HuH-7 (cell line): ENCODE results near the gene MAP4K1.

Experiments used
- DNase-seq: peaks from one replicate; pipeline ENCODE4 v3.0.0; 2011; ENCODE audit warnings: low spot score

Gene MAP4K1

DNA sequence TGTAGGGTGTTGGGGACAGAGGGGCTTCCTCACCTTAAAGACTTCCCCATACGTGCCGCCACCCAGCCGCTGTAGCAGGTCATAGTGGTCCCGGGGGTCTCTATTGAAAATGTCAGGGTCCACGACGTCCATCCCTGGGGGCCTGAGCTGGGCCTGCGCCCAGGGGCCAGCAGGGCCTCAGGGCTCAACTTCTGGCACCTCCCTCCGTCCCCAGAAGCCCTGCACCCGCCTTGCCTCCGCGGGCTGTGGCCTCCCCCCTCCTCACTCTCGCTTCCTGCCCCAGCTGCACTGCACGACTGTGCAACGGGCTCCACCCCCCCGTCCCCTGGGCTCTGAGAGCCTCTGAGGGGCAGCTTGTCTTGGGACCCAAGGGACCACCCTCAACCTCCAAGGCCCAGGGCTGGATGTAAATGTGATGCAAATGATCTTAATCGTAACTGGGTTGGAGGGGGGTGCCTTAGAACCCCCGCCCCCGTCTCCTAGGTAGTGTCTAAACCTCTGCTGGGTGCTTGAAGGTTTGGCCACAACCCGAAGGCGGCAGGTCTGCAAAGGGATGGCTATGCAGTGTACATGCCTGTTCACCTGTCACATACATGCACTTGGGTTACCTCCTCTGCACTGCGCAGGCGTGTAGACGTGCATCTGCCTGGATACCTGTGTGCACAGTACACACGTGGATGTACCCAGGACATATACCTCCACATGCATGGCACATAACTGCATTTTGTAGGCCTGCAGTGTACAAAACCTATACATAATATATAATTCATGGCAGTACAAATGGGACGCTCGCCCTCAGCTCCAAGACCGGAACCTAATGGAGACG is at the start of gene MAP4K1:
TSS of gene MAP4K1 (minus strand) at position 190 of the 826 bp plus-strand sequence. CDS start at position 132, 58 bp downstream.
- DNase-seq, result no peak

DNA sequence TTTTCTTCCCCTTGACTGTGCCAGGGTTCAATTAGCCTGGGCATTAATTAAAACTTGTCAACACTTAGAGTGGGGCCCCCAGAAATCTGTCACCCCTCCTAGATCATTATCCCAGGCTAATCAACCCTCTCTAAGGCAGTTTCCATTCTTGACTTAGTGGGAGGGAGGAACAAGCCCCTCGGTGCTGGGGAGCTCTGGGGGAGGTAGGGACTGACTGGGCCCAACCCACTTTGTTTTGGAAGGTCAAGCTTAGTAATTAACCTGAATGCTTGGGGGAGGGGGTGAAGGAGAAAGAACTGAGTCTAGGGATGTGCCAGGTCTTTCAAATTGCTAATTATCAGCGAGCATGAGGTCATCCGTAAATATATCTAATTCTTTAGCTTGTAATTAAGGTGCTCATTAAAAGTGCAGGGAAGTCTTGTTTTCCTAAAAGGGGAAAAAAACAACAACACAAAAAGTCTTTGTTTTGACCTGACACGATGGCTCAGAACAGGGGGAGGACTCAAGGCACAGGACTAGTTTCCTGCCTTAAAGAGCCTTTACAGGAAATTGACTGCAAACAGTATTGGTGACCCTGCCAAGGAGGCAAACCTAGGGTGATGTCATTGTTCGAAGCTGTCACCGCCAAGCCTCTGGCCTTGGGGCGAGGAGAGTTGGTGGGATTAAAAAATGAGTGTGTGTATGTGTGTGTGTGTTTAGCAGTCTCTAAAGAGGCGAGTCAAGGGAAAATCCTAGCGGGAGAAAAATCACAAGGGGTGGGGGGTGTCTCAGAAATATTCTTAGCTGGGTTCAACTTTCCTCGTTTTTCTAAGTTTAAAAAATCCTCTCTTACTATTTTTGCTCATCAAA is 49.1 kb upstream of the MAP4K1 start:
- DNase-seq, result no peak

DNA sequence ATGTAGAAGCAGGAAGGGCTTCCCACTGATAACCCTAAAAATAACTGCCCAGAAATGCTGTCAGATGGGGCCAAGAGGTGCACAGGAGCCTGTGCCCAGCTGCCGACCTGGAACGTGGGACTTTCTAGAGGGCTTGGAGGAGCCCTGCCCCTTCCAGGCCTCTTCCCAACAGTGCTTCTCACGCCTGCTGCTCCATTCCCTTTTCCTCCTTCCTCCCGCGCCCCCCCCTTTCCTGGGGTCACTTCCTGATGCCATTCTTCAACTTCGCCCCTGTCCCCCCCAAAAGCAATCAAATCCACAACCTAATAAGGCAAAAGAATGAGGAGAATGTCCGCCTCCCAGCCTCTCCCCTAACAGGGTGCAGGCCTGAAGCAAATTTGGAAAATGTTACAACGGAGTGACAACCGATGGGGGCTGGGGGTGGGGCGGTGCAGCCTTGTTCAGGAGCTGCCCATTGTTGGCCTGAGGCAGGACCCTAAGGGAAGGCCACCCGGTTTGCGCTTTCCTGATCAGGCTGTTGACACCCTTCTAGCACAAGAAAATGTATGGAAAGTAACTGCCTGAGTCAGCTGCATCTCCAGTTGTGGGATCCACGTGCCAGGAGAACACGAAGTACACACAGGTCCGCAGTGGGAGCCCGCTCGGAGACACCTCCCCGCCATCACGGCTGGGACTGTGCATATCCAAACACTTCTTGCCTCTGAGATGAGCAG is 48.4 kb upstream of the MAP4K1 start:
- DNase-seq, result no peak

DNA sequence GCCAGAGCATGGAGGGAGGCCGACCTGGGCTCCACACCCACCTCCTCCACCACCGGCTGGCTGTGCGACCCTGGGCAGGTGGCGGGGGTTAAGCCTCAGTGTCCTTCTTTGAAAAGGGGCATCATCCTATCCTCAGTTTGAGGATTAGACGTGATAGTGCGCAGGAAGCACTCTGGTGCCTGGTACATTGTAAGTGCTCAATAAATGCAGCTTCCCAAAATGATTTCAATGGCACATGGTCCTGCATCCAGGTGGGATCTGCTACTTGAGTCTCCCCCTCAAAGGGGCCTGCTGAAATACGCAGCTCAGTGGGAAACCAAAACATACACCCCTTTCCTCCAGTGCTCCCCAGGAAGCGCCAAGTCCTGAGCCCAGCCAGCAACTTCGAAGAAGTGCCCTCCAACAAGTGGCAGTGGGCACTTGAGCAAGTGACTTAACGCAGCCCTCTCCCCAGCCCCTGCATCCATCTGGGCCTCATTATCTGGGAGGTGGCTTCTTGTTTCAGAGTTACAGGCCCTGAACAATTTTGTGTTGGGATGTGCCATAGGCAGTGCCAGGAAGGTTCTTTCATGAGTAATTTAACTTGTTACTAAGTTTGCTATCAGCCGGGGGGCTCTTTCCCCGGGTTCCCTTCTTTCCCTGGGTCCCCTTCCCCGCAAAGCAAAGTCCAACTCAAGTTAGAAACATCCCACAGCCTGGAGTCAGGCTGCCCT is 47.6 kb upstream of the MAP4K1 start:
- no peak for DNase-seq

DNA sequence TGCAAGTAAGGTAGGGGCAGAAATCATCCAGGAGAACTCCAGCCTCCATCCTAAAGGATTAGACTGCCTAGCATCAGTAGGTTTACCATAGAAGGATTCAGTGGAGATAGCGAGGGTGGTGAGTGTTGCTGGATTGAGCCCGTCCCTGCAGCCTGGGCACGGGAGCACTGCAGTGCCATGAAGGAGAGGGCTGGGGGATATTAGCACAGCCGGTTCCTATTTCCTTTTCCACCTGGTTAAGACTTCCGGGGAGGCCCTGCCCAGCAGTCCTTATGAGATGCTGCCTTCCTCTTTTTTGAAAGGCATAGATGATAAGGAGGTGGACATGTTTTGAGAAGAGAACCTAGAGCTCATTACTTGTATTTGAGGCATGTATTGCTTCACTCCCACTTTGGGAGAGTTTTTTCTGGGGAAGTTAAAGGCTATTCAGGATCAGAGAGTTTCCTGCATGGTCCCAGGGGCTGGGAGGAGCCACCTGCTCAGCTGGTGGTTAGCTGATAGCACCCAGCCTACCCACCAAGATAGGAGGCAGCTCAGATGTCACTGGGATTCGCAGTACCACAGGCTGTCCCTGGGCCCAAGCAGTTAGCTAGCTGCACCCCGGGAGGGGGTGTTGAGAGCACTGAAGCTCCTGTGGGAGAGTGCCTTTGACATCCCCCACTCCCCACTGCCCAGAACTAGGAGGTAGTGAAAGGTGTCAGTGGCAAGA is 46.9 kb upstream of the MAP4K1 start:
- DNase-seq, result no peak

DNA sequence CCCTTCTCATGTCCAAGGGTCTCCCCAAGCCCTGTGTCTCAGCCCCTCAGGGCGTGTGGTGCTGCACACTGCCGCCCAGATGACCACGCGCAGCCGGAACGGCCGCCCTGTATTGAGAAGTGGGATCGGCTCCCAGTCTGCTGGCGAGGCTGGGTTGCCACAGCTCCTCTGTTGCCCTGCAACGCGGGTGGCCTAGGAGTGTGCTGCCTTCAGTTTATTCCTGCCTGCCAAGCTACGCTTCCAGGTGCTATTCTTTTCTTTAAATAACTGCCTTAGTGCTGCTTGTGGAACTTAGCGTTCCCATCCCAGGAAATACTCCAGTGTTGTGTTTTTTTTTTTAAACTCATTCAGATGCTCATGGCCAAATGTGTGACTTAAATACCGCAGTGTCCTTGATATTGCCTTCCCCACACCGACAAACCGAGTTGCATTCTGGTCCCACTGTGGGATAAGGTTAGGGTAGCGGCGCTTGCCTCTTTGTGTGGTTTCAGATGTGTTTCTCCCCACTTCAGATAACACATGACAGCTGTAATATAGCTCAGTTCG is 46.3 kb upstream of the MAP4K1 start:
- DNase-seq, result no peak

DNA sequence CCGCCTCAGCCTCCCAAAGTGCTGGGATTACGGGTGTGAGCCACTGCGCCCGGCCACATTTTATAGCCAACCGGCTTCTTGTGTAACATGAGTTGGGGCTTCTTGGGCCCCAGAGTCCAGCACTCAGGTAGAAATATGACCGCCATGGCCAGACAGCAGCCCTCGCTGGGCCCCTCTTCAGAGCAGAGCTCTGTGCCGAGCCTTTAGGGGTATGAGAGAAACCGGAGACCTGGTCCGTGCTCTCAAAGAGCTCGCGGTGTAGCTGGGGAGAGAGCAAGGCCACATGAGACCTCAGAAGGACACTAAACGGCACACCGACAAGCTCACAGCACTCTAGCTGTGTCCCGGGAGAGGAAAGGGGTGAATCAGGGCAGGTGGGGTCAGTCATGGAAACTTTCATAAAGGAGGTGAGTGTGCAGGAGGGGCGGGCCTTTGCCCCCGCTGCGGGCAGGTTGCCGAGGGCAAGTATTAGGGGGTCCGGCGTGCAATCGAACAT is 45.5 kb upstream of the MAP4K1 start:
- DNase-seq, result no peak

DNA sequence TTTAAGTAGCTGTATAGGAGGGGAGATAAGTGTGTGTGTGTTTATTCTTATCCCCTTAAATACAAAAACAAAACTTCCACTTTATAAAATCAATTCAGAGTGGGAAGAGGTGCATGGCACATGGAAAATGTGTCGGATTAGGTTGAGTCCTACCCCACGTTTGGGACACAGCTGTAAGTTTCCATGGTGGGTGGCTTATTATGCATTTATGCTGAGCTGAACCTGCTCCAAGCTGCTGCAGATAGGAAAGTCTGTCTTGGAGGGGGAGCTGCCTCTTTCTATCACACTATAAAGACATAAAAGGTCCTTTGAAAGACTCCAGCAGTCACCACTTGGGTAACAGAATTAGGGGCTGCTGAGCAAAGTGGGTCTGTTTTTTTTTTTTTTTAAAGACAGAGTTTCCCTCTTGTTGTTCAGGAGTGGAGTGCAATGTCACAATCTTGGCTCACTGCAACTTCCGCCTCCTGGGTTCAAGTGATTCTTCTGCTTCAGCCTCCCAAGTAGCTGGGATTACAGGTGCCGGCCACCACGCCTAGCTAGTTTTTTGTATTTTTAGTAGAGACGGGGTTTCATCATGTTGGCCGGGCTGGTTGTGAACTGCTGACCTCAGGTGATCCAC is 44.9 kb upstream of the MAP4K1 start:
- no peak for DNase-seq

DNA sequence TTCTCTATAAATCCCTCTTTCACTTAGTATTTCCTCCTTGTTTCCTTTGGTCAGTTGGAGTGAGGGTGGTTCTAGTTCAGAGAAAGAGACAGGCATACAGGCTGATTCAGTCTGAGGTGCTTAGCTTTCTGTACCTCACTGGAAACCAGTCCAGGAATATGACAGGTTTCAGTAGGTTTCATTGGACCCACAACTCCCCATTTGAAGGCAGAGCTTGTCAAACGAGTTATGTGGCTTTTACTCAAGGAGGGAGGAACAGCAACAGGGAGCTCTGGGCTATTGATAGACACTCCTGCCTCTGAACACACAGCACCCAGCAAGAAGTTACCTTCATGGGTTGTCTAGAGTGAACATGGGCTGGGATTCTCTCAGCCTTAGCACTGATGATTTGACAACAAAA is 44.2 kb upstream of the MAP4K1 start:
- DNase-seq, result no peak

DNA sequence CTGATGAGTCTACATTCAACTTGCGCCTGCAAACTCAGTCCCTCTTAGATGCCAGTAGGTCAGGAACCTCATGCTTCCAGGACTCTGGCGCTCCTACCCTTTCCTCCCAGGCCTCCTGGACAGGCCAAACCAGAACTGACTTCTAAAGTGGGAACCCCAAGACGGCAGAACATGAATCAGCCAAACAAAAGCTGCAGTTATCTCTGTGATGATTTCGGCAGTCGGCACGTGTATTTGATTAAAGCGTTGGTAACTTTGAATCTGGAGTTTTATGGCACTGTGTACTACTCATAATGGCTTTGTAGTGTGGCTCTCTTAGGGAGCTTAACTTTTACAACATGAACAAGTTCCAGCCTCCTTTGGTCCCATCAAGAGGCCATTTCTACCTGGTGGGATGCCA is 43.4 kb upstream of the MAP4K1 start:
- DNase-seq, result no peak

DNA sequence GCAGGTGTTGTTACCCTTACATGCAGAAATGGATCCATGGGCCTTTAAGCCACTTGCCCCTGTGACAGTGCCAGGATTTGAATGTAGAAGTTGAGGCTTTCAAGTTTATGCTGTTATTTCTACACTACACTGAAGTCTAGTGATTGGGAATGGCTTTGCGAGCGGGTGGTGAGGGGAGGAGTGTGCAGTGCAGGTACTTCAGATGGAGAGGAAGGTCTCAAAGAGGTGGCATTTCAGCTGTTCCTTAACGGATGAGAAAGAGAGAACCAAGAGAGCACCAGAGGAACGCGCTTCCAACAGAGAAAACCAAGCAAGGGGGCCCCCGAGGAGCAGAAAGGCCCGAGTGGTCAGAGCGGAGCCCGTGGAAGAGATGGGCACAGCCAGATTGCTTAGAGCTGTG is 43.0 kb upstream of the MAP4K1 start:
- no peak for DNase-seq

DNA sequence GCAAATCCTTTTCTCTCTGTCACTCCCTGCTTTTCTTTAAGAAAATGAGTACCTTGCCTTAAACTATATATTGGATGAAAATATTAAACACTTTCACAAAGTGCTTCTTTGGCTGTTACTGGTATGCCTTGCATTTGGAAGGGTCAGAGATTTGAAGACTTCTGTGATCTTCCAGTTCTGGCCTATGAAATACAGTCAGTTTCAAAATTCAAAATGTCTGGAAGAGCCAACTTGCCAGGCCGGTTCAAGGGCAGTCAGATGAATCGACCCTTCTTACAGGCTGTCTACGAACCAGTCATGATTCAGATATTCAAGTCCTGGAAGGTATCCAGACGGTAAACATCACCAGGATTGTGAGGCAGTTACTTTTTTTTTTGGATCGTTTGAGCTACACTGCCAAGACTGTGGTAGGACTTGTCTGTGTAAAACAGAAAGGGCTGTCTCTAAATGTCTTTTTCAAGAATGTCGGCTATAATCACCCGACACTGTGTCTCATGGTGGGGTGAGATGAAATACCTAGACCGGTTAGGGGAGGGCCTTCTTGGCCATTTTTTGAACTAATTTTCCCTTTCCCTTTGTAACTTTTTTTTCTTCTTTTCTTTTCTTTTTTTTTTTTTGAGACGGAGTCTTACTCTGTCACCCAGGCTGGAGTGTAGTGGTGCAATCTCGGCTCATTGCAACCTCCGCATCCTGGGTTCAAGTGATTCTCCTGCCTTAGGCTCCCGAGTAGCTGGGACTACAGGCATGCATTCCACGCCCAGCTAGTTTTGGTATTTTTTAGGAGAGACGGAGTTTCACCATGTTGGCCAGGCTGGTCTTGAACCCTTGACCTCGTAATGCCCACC is 40.9 kb upstream of the MAP4K1 start:
- peak; percentile 66 for DNase-seq

DNA sequence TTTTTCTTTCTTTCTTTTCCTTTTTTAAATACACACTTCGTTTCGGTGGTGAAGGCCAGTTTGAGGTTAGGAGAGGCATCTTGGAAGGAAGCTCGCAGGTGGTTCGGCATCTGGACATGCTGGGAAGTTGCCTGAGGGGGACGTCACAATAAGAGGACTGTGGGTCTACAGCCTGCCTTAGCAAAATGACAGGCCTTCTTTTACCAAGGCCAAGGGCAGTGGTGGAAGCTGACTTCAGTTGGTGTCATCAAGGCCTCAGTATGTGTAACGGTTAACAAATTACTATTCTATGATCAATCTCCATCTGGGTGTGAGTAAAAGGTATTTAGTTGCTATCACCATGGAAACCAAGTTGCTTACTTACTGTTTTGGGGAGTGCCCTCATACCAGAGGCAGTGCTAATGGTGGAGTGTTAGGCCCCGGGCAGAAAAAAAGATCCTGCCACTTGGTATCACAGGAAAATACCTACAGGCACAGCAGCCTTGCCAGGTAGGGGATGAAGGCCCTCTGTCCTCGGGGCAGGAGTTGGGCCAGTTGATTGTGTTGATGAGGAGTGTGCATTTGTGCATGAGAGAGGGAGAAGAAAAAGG is 40.0 kb upstream of the MAP4K1 start:
- DNase-seq, result no peak

DNA sequence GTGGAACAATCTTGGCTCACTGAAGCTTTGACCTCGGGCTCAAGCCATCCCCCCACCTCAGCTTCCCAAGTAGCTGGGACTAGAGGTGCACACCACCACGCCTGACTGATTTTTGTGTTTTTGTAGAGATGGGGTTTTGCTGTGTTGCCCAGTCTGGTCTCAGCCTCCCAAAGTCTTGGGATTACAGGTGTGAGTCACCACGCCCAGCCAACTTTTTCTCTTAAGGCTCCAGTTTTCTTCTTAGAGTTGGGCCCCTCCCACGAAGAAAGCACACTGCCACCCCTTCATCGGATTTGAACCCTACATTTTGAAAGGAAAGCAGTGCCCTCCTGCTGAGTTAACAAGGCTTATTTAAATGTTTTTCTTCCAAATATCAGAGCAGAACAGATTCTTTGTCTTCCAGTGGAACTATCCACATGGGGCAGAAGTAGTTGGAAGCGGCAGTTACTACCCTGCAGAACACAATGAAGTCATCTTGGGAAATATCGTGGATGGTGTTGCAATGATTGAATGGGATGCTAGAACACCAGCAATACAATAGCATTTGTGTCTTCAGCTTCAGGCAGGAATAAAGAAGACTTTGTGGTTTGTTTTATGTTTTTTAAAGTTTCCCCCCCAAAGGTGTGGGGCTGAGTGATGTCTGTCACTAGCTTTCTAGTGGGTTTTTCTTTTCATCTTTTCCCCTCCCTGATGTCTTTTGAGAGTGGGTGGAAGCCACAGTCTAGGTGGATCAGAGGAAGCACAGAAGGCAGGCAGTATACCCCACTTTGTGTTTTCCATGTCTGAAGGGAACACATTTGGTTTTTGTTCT is 38.6 kb upstream of the MAP4K1 start:
- DNase-seq, result no peak

DNA sequence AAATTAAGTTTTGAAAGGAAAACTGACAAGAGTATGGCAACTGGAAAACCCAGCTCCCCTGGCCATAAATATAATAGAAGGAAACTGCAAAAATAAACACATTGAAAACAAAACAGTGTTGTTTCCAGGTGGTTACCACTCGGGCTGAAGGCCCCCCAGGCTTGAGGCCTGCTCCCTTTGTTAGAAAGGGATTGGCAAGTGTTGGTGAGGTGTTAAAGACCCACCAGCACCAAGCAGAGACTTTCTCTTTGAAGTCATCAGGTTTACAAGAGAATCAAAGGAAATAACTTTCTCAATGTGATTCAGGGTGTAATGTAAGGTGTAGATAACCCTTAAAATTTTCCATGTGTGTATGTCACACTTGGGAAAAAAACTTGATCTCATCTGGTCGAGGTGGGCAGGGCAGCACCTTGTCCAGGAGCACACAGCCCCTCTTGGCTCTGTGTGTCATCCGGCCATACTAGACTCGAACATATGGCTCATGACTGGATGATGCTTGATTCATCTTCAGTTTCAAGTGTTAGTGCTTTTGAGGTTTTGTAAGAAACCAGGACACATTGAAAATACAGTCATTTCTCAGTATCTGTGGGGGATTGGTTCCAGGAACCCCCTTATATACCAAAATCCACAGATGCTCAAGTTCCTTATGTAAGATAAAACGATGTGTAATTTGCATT is 37.5 kb upstream of the MAP4K1 start:
- DNase-seq, result no peak

DNA sequence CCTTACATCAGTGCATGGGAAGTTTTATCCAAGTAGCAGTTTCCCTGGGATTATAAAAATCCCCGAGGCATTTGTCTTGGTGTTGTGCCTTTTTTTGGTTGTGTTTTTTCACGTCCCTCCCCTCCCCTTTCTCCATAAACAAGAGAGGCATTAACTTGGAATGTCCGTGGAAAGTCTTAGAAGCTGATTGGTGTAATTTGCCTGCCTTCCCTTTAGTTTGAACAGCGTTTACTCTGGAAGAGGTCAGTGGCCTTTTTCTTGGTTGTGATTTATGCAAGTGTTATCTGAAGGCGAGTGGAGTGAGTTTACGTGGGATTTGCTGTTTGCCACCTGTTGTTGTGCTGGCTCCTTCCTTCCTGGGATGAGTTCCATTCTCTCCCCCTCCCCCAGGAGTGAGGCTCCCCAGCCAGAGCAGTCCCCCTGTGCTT is 36.9 kb upstream of the MAP4K1 start:
- no peak for DNase-seq

DNA sequence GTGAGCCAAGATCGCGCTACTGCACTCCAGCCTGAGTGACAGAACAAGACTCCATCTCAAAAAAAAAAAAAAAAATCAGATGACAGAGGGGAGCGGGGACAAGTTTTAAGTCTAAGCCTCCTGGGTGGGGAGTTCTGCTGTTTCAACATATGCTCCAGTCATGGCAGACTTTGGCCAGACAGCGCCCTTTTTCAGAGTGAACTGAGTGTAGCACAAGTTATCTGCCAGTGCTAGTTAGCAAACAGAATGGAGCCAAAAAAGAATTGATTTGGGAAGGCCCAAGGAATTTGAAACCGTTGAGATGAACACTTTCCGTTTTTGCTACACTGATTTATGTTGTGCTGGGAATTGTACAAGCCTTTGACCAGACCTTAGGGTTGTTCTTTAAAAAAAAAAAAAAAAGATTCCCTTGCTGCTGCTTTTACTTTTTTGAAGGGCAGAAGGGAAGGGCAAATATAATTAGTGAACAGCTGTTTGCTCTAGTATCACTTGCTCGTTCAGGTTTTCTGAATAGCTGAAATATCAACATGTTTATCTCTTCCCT is 35.3 kb upstream of the MAP4K1 start:
- DNase-seq, result peak; percentile 73
